Activated CD8-positive, alpha-beta T cell treated with anti-CD3 and anti-CD28 coated beads for 36 hours (primary cell): ENCODE results near the gene TTLL12. TPM values are rescaled to one million over a fixed set of nuclear protein-coding genes. Genes with fewer than 3 reads are reported as not detected.

Experiments used
- ATAC-seq: fragments of 200-7000 bp; cut with Tn5 transposase; one replicate; pipeline ENCODE4 v1.10.0; 2021; ENCODE audit warnings: mild to moderate bottlenecking, moderate library complexity
- CTCF ChIA-PET: fragments of 350-600 bp; sonication (Branson Sonifier 250); formaldehyde crosslinking; loops from one replicate; lab custom pipeline; 2021; ENCODE audit warnings: antibody characterized with exemption; lab: Charles Lee
- POLR2A ChIA-PET: fragments of 350-600 bp; sonication (Branson Sonifier 250); formaldehyde crosslinking; loops from one replicate; lab custom pipeline; 2021; ENCODE audit warnings: antibody characterized with exemption; lab: Charles Lee
- DNase-seq: peaks from one replicate; pipeline ENCODE4 v3.0.0-alpha.2; 2020
- H3K27ac Mint-ChIP-seq: one replicate; pipeline ENCODE4 v1.8.0; 2021; ENCODE audit warnings: mild to moderate bottlenecking, mixed read lengths
- H3K27me3 Mint-ChIP-seq: one replicate; pipeline ENCODE4 v1.8.0; 2021; ENCODE audit warnings: mixed read lengths
- H3K36me3 Mint-ChIP-seq: one replicate; pipeline ENCODE4 v1.8.0; 2021; ENCODE audit warnings: low read depth, mixed read lengths
- H3K4me1 Mint-ChIP-seq: one replicate; pipeline ENCODE4 v1.8.0; 2021; ENCODE audit warnings: low read depth, mixed read lengths
- H3K4me3 Mint-ChIP-seq: one replicate; pipeline ENCODE4 v1.8.0; 2021; ENCODE audit warnings: mild to moderate bottlenecking, moderate library complexity, mixed read lengths
- H3K9me3 Mint-ChIP-seq: one replicate; pipeline ENCODE4 v1.8.0; 2021; ENCODE audit warnings: mixed read lengths
- intact Hi-C: fragments of 100-400 bp; cut with micrococcal nuclease; formaldehyde crosslinking; loops from one replicate; pipeline ENCODE4 v1.10.0; 2022
- total RNA-seq, 2 experiments: library from RNA; stranded (reverse); gene quantifications; one replicate each; pipeline ENCODE4 v1.2.3, GENCODE V29; 2021
- TF ChIP-seq, protein P1 (sequence below): fragments of 200-600 bp; IDR thresholded peaks from one replicate; pipeline ENCODE4 v1.8.0; 2022; ENCODE audit warnings: antibody characterized with exemption, mild to moderate bottlenecking

TTLL12 gene
- total RNA-seq, 2 experiments from 2014 or later = 83.5 to 86.0 TPM

DNA sequence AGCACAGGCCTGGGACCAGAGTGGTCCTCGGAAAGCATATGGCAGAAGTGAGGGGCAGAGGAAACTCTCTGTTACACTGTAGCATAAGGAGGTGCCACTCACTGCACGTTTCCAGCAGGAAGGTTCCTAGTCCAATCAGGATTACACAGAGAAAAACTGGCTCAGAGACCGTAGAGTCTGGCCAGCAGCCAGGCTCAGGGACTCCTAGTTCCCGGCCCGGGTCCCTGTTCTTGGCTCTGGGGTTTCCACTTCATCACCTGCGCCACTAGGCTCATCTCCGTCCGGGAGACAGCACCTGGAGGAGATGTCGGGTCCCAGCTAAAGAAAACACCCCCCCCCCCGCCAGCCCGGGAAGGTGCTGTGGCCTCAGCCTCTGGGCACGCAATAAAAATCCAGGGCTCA is 1.1 kb downstream of the TTLL12 start:
- Mint-ChIP-seq H3K27ac (peak overlapping the region; percentile 49), H3K27me3 (no peaks in the 10 kb centered on the region), H3K9me3 (no peaks in the 10 kb centered on the region), H3K4me1 (peaks cover 17% of the 10 kb centered on the region), H3K36me3 (peaks cover 20% of the 10 kb centered on the region), H3K4me3 (peak overlapping the region; percentile 80)
- CTCF ChIA-PET = no interaction called here
- TF ChIP-seq, protein P1, sequence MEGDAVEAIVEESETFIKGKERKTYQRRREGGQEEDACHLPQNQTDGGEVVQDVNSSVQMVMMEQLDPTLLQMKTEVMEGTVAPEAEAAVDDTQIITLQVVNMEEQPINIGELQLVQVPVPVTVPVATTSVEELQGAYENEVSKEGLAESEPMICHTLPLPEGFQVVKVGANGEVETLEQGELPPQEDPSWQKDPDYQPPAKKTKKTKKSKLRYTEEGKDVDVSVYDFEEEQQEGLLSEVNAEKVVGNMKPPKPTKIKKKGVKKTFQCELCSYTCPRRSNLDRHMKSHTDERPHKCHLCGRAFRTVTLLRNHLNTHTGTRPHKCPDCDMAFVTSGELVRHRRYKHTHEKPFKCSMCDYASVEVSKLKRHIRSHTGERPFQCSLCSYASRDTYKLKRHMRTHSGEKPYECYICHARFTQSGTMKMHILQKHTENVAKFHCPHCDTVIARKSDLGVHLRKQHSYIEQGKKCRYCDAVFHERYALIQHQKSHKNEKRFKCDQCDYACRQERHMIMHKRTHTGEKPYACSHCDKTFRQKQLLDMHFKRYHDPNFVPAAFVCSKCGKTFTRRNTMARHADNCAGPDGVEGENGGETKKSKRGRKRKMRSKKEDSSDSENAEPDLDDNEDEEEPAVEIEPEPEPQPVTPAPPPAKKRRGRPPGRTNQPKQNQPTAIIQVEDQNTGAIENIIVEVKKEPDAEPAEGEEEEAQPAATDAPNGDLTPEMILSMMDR = no peak
- intact Hi-C loops = no loop called here
- no peak for DNase-seq
- POLR2A ChIA-PET = interaction anchor here (0.7 to 1.6 kb wide), 5 partner anchors 35 to 1512 kb away, joined by 3 to 5 read pairs (median 3); partner anchors contain the start of gene MCAT
- no peak for ATAC-seq

DNA sequence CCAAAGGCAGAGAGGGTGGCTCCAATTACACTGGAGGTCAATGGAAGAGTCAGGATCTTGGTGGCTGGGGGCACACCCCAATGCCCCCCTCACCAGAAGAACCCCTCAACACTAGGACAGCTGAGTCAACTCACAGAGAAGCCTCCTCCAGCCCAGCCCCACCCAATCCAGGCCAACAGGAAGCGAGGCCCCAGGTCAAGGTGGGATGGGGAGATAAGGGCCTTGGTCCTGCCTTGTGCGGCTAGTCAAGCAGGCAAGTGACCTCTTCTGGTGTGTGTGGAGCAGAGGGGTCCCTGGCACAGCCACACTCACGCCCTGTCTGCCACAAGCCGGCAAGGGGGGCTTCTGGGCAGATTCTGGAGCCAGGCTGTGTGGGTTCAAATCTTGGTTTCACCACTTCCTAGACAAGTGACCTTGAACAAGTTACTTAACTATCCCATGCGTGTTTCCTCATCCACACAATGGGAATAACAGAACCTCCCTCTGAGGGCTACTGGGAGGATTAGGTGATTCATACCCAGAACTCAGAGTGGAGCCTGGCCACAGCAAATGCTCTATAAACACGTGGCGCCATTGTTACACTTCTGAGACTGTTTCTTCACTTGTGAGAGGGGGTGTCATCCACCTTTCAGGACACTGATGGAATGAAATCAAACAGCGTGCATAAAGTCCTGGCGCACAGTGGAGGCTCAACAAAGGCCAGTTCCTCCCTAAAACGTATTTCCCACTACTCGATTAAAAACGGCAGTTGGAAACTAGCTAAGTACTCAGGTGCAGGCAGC is 3.2 kb downstream of the TTLL12 start:
- H3K4me1 Mint-ChIP-seq = peaks cover 17% of the 10 kb centered on the region
- CTCF ChIA-PET = no interaction called here
- ATAC-seq = no peak
- H3K4me3 Mint-ChIP-seq = peak overlapping the region; percentile 35
- intact Hi-C loops = no loop called here
- TF ChIP-seq, protein P1 = no peak
- no peaks in the 10 kb centered on the region for H3K9me3 Mint-ChIP-seq
- POLR2A ChIA-PET = no interaction called here
- H3K27me3 Mint-ChIP-seq = no peaks in the 10 kb centered on the region
- DNase-seq = no peak
- peaks cover 39% of the 10 kb centered on the region for H3K36me3 Mint-ChIP-seq
- H3K27ac Mint-ChIP-seq = no peak overlapping the region

DNA sequence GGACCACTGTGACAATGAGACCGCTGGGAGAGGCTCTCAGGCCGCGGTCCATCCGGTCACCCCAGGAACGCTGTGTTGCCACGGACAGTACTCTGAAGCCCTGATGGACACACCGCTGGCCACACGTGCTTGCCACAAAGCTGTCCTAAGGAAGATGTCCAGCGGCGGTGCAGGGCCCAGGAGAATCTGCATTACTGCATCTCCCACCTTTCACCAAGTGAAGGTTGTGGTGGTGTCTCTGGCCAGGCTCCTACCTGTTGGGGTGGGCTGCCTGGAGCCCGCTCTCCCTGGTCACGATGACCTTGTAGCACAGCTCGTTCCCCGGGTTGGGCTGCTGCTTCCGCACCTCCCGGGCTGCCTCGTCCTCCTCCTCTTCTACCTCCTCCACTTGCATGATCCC is 4.2 kb downstream of the TTLL12 start:
- no peak for ATAC-seq

DNA sequence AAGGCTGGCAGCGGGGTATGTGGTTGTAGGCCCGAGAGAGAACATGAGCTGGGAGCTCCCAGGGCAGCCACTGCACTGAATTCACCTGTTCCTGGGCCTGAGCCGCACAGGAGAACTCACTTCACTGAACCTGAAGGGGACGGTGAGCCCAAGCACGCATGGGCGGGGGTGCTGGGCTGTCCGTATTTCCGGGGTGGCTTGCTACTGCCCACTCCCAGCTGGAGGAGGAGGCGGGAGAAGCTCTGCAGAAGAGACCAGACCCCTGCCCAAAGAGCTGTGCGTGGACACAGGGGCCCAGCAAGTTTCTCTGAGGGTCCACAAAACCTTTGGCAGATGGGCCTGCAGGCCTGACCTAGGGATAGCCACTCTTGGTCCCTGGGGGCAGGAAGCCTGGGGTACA is 4.8 kb downstream of the TTLL12 start:
- Mint-ChIP-seq H3K4me1 (peaks cover 15% of the 10 kb centered on the region), H3K27ac (no peak overlapping the region)

More for the DNA sequence above, 4.2 kb downstream of the TTLL12 start:
- TF ChIP-seq, protein P1 = no peak
- ChIA-PET CTCF (no interaction called here), POLR2A (interaction anchor here (2.5 kb wide), 1 partner anchor 13 kb away, joined by 9 read pairs; no protein-coding TSS in a partner anchor)
- Mint-ChIP-seq H3K27ac (no peak overlapping the region), H3K27me3 (no peaks in the 10 kb centered on the region), H3K4me1 (peaks cover 15% of the 10 kb centered on the region), H3K9me3 (no peaks in the 10 kb centered on the region), H3K4me3 (no peak overlapping the region), H3K36me3 (peaks cover 48% of the 10 kb centered on the region)
- intact Hi-C loops = no loop called here
- DNase-seq = no peak

More for the DNA sequence above, 4.8 kb downstream of the TTLL12 start:
- ATAC-seq (no peak), DNase-seq (no peak)
- Mint-ChIP-seq H3K9me3 (no peaks in the 10 kb centered on the region), H3K36me3 (peaks cover 54% of the 10 kb centered on the region), H3K4me3 (no peak overlapping the region), H3K27me3 (no peaks in the 10 kb centered on the region)
- POLR2A ChIA-PET = interaction anchor here (0.9 to 2.5 kb wide), 2 partner anchors 12 to 16 kb away, joined by 3 to 9 read pairs; no protein-coding TSS in a partner anchor
- intact Hi-C loops = no loop called here
- CTCF ChIA-PET = no interaction called here
- TF ChIP-seq, protein P1 = no peak
